HepG2 (cell line): ENCODE data around the gene PRELID1. TPM values are rescaled to one million over a fixed set of nuclear protein-coding genes. Genes with fewer than 3 reads are reported as not detected.

Source experiments
- DMAP1 ChIP-seq: IDR thresholded peaks from 2 replicates; pipeline ENCODE4 v1.6.1; 2016
- KLF15 ChIP-seq: sonication (generic); formaldehyde crosslinking; IDR thresholded peaks from 2 replicates; pipeline ENCODE4 v1.8.1; 2023; ENCODE audit warnings: borderline replicate concordance, mild to moderate bottlenecking, inconsistent platforms, missing genetic modification reagents, mixed read lengths
- MEIS1 ChIP-seq: sonication (generic); formaldehyde crosslinking; IDR thresholded peaks from 2 replicates; pipeline ENCODE4 v1.9.0; 2021; ENCODE audit warnings: mild to moderate bottlenecking, missing genetic modification reagents, moderate library complexity, borderline replicate concordance
- NFIC ChIP-seq: IDR thresholded peaks from 2 replicates; pipeline ENCODE4 v1.6.1; 2012; ENCODE audit warnings: mild to moderate bottlenecking, low read length, inconsistent platforms
- NR2F2 ChIP-seq: IDR thresholded peaks from 2 replicates; pipeline ENCODE4 v1.6.1; 2012; ENCODE audit warnings: low read depth, inconsistent platforms, borderline replicate concordance
- RELA ChIP-seq: sonication (generic); formaldehyde crosslinking; IDR thresholded peaks from 2 replicates; pipeline ENCODE4 v1.4.0; 2020; ENCODE audit warnings: missing genetic modification reagents
- SATB2 ChIP-seq: sonication (generic); formaldehyde crosslinking; IDR thresholded peaks from 2 replicates; pipeline ENCODE4 v1.5.0; 2020; ENCODE audit warnings: missing genetic modification reagents
- SIN3B ChIP-seq: fragments of 150-350 bp; IDR thresholded peaks from 2 replicates; pipeline ENCODE4 v1.6.1; 2014; ENCODE audit warnings: low read length
- TCF12 ChIP-seq, 2 experiments: fragments of 450-650 bp in 1 of 2; sonication (generic) in 1 of 2; formaldehyde crosslinking in 1 of 2; IDR thresholded peaks; 2 replicates each; pipeline versions ENCODE4 v1.6.1 to v1.8.0; 2017 to 2022; ENCODE audit warnings: antibody characterized with exemption in 1 of 2, mild to moderate bottlenecking in 1 of 2, missing genetic modification reagents in 1 of 2, moderate library complexity in 1 of 2
- ZBTB7B ChIP-seq: sonication (generic); formaldehyde crosslinking; IDR thresholded peaks from 2 replicates; pipeline ENCODE4 v1.4.0; 2020; ENCODE audit warnings: missing genetic modification reagents
- ZNF451 ChIP-seq: sonication (generic); formaldehyde crosslinking; IDR thresholded peaks from 2 replicates; pipeline ENCODE4 v1.5.0; 2020; ENCODE audit warnings: mild to moderate bottlenecking, missing genetic modification reagents
- ZNF501 ChIP-seq: sonication (generic); formaldehyde crosslinking; IDR thresholded peaks from 2 replicates; pipeline ENCODE4 v1.5.1; 2020; ENCODE audit warnings: mild to moderate bottlenecking, moderate library complexity, missing genetic modification reagents
- ZNF772 ChIP-seq: sonication (generic); formaldehyde crosslinking; IDR thresholded peaks from 2 replicates; pipeline ENCODE4 v1.5.0; 2020; ENCODE audit warnings: mild to moderate bottlenecking, missing genetic modification reagents
- ZSCAN22 ChIP-seq: sonication (generic); formaldehyde crosslinking; IDR thresholded peaks from 2 replicates; pipeline ENCODE4 v1.4.0; 2020; ENCODE audit warnings: mild to moderate bottlenecking, missing genetic modification reagents
- polyA plus RNA-seq, 8 experiments: library from polyadenylated mRNA; depleted of rRNA in 3 of 8; stranded (reverse) in 7 of 8; unstranded in 1 of 8; fragments of >200 nt; fragmentation: Illumina TruSeq in 4 of 8; extraction: Trizol in 4 of 8; gene quantifications; 2 replicates each; pipeline versions ENCODE4 v1.2.1 to v1.2.3, GENCODE V29; 2011 to 2016; ENCODE audit warnings: low read depth in 4 of 8, missing spikeins in 1 of 8, mixed read lengths in 1 of 8; ENCODE audit not compliant: insufficient read depth in 1 of 8
- total RNA-seq, 5 experiments: library from RNA; depleted of rRNA; stranded (reverse); fragments of >200 nt; fragmentation: Illumina TruSeq; extraction: Trizol; gene quantifications; 2 replicates each; pipeline ENCODE4 v1.2.3, GENCODE V29; 2016; ENCODE audit warnings: low read depth in 1 of 5
- TF ChIP-seq, protein P1 (sequence below): sonication (generic); formaldehyde crosslinking; IDR thresholded peaks from 2 replicates; pipeline ENCODE4 v1.5.1; 2020; ENCODE audit warnings: mild to moderate bottlenecking, missing genetic modification reagents, borderline replicate concordance
- TF ChIP-seq, protein P2 (sequence below): fragments of 450-650 bp; IDR thresholded peaks from 2 replicates; pipeline ENCODE4 v1.6.1; 2017
- TF ChIP-seq, protein P3 (sequence below), 2 experiments: sonication (generic) in 1 of 2; formaldehyde crosslinking in 1 of 2; IDR thresholded peaks; 2 replicates each; pipeline versions ENCODE4 v1.6.1 to v1.9.0; 2014 to 2022; ENCODE audit warnings: antibody characterized with exemption in 1 of 2, borderline replicate concordance in 1 of 2, inconsistent platforms in 1 of 2, low read depth in 1 of 2, missing genetic modification reagents in 1 of 2
- TF ChIP-seq, protein P4 (sequence below): sonication (generic); formaldehyde crosslinking; IDR thresholded peaks from 2 replicates; pipeline ENCODE4 v1.4.0; 2020; ENCODE audit warnings: mild to moderate bottlenecking, missing genetic modification reagents
- TF ChIP-seq, protein P5 (sequence below): sonication (generic); formaldehyde crosslinking; IDR thresholded peaks from 2 replicates; pipeline ENCODE4 v1.4.0; 2020; ENCODE audit warnings: missing genetic modification reagents

PRELID1 gene
- total and polyA plus RNA-seq, 2 of the 13 experiments (the other 11 are each of a cell fraction or from before 2014, with no cell fraction given): 250 to 271 TPM

DNA sequence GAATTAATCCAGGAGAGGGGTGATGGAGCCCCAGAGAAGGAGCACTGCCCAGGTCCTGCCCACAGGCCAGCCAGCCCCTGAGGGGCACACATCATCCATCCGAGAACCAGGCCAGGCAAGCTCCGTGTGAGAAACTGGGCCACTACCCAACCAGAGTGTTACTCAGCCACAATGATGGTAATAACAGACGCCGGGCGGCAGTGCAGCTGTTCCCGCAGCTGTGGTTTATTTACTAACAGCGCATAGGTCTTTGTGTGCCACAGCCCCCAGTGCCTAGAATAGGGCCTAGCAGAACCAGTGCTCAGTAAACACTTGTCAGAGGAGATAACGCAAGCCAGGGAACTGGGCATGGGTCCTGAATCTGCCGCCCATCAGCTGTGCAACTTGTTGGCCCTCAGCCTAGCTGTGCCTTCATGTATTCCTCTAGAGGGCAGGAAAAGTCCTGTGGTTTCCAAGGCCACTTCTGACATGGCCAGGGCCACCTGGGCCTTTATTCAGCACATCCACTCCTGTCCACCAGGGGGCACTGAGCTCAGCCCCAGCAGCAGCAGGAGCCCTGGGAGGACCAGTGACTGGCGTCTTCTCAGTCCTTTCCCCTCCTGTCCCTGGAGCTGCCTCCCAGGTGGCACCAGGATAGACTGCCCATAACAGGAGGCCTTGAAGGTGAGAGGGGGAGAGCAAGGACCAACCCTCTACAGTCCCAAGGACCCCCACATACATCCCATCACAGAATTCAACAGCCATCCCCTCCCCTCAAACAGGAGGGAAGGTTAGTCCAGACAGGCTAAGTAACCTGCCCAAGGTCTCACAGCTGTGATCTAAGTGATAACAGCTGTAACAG is 6.0 kb downstream of the PRELID1 start (continued):
- TF ChIP-seq, protein P1, sequence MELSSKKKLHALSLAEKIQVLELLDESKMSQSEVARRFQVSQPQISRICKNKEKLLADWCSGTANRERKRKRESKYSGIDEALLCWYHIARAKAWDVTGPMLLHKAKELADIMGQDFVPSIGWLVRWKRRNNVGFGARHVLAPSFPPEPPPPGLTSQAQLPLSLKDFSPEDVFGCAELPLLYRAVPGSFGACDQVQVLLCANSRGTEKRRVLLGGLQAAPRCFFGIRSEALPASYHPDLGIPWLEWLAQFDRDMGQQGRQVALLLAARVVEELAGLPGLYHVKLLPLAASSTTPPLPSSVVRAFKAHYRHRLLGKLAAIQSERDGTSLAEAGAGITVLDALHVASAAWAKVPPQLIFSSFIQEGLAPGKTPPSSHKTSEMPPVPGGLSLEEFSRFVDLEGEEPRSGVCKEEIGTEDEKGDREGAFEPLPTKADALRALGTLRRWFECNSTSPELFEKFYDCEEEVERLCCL: no peak
- TF ChIP-seq, protein P2, sequence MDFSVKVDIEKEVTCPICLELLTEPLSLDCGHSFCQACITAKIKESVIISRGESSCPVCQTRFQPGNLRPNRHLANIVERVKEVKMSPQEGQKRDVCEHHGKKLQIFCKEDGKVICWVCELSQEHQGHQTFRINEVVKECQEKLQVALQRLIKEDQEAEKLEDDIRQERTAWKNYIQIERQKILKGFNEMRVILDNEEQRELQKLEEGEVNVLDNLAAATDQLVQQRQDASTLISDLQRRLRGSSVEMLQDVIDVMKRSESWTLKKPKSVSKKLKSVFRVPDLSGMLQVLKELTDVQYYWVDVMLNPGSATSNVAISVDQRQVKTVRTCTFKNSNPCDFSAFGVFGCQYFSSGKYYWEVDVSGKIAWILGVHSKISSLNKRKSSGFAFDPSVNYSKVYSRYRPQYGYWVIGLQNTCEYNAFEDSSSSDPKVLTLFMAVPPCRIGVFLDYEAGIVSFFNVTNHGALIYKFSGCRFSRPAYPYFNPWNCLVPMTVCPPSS: no peak
- no peak for TF ChIP-seq RELA
- TF ChIP-seq, protein P3, sequence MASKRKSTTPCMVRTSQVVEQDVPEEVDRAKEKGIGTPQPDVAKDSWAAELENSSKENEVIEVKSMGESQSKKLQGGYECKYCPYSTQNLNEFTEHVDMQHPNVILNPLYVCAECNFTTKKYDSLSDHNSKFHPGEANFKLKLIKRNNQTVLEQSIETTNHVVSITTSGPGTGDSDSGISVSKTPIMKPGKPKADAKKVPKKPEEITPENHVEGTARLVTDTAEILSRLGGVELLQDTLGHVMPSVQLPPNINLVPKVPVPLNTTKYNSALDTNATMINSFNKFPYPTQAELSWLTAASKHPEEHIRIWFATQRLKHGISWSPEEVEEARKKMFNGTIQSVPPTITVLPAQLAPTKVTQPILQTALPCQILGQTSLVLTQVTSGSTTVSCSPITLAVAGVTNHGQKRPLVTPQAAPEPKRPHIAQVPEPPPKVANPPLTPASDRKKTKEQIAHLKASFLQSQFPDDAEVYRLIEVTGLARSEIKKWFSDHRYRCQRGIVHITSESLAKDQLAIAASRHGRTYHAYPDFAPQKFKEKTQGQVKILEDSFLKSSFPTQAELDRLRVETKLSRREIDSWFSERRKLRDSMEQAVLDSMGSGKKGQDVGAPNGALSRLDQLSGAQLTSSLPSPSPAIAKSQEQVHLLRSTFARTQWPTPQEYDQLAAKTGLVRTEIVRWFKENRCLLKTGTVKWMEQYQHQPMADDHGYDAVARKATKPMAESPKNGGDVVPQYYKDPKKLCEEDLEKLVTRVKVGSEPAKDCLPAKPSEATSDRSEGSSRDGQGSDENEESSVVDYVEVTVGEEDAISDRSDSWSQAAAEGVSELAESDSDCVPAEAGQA (IDR thresholded peaks at IDR 0.05; ENCODE audit: low read depth): no peak
- TF ChIP-seq, protein P3 (CRISPR knock-in tag; IDR thresholded peaks at IDR 0.05; ENCODE audit: borderline replicate concordance): no peak
- no peak for TF ChIP-seq SATB2 (CRISPR knock-in tag)
- TF ChIP-seq ZNF501: no peak
- no peak for TF ChIP-seq MEIS1 (CRISPR knock-in tag)
- TF ChIP-seq, protein P4, sequence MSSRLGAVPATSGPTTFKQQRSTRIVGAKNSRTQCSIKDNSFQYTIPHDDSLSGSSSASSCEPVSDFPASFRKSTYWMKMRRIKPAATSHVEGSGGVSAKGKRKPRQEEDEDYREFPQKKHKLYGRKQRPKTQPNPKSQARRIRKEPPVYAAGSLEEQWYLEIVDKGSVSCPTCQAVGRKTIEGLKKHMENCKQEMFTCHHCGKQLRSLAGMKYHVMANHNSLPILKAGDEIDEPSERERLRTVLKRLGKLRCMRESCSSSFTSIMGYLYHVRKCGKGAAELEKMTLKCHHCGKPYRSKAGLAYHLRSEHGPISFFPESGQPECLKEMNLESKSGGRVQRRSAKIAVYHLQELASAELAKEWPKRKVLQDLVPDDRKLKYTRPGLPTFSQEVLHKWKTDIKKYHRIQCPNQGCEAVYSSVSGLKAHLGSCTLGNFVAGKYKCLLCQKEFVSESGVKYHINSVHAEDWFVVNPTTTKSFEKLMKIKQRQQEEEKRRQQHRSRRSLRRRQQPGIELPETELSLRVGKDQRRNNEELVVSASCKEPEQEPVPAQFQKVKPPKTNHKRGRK (CRISPR knock-in tag): no peak
- TF ChIP-seq NR2F2: no peak
- no peak for TF ChIP-seq NFIC
- no peak for TF ChIP-seq TCF12 (IDR thresholded peaks at IDR 0.05)
- TF ChIP-seq TCF12 (CRISPR knock-in tag; IDR thresholded peaks at IDR 0.05): no peak
- TF ChIP-seq ZBTB7B: no peak
- TF ChIP-seq ZNF772 (CRISPR knock-in tag): 0 out of 2 replicates have a peak, but pooled peaks have one; percentile 43
- TF ChIP-seq ZSCAN22 (CRISPR knock-in tag): no peak
- TF ChIP-seq DMAP1 (CRISPR knock-in tag): no peak
- TF ChIP-seq, protein P5, sequence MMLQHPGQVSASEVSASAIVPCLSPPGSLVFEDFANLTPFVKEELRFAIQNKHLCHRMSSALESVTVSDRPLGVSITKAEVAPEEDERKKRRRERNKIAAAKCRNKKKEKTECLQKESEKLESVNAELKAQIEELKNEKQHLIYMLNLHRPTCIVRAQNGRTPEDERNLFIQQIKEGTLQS (CRISPR knock-in tag): no peak
- TF ChIP-seq ZNF451 (CRISPR knock-in tag): no peak
- TF ChIP-seq SIN3B: no peak
- TF ChIP-seq KLF15: no peak
